UCSD-AML1 (cell line): ENCODE data around the gene TRAF2.

ENCODE experiments used
- DNase-seq: peaks from one replicate; lab custom pipeline; 2025; ENCODE audit not compliant: unreplicated experiment; lab: John Stamatoyannopoulos, UW

Gene TRAF2

DNA sequence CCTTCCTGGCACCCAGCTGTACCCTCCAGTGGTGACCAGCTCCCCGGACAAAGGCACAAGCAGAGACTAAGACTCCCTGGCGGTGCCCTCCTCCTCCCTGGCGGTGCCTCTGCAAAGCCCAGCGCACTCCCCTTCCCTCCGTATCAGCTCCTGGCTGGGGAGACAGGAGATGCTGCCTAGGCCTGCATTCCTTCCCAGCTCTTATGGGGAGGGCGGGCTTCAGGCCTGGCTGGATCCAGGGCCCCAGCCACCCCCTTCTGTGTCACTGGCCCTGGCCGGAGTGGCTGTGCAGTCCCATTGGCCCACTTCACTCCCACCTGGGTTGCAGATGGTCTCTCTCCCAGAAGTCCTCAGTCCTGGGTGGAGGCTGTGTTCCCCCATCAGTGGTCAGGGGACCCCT, 72.2 kb downstream of the TRAF2 start:
- no peak for DNase-seq

GRCh38 chr9:136958898-136959850, 72.9 kb downstream of the TRAF2 start:
- no peak for DNase-seq

DNA sequence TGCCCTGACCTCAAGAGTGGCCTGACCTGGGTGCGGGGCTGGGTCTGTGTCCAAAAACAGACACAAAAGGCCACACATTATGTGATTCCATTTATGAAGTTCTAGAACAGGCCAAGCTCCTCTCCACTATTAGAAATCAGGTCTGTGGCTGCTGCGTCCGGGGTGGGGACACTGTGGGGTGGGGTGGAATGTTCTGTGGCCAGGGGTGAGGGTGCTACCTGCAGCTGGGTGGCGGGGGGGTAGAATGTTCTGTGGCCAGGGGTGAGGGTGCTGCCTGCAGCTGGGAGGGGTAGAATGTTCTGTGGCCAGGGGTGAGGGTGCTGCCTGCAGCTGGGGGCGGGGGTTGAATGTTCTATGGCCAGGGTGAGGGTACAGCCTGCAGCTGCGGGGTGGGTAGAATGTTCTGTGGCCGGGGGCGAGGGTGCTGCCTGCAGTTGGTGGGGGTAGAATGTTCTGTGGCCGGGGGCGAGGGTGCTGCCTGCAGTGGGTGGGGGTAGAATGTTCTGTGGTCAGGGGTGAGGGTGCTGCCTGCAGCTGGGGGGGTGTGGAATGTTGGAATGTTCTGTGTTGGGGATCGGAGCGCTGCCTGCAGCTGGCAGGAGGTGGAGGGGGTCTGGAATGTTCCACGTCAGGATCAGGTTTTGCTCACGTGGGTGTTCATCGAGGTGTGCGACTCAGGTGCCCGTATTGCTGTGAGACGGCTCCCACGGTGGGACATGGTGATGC, 74.1 kb downstream of the TRAF2 start:
- DNase-seq: no peak

- DNase-seq: no peak
Observed at GRCh38 chr9:136960938-136961275, 74.6 kb downstream of the TRAF2 start.

- DNase-seq: no peak
Observed at GRCh38 chr9:136961279-136962065, 75.2 kb downstream of the TRAF2 start.

- DNase-seq: no peak
Observed at GRCh38 chr9:136962163-136962562, 75.8 kb downstream of the TRAF2 start.

DNA sequence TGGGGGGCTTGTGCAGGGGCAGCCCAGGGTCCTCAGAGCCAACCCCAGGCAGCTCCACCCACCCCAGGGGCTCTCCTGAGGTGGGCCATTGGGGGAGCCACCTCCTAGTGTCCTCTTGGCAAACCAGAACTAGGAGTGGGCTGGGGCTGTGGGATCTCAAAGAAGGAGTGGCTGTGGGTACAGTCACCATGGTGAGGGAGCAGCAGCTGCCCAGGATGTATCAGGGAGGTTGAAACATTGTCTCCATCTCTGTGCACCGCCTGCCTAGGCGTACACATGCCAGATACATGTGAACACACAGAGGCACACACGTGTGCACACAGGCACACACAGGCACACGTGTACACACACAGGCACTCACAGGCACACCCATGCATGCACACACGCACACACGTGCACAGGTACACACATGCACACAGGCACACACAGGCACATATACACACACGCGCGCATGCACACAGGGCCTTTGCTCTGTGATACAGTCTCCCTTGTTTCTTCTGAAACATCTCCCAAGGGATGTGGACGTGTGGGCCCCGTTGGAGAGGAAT, 76.5 kb downstream of the TRAF2 start:
- no peak for DNase-seq

GRCh38 chr9:136963341-136963740, 77.0 kb downstream of the TRAF2 start:
- no peak for DNase-seq

- no peak for DNase-seq
Observed at GRCh38 chr9:136963751-136964150, 77.4 kb downstream of the TRAF2 start.

DNA sequence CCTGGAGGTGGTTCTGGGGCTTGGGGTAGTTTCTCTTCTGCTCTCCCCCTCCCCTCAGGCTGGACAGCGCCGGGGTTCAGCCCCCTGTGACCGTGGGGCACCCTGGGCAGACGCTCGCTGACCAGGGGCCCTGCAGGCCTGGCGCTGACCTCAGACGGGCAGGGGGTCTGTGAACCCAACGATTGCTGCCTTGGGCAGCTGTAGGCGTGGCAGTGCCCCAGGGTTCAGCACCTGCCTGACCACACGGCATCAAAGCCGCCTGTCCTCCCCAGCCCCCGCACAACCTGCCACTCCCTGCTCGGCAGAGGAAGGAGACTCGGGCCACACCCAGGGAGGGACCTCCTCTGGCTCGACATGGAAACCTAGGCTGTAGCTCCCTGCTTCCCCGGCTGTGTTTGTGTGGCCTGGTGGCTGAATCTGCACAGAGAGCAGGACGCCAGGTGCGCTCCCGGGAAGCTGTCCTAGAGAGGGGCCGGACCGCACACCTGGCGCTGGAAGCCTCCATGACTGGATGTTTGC, 77.9 kb downstream of the TRAF2 start:
- DNase-seq: no peak

GRCh38 chr9:136964833-136965422, 78.6 kb downstream of the TRAF2 start:
- DNase-seq: no peak

DNA sequence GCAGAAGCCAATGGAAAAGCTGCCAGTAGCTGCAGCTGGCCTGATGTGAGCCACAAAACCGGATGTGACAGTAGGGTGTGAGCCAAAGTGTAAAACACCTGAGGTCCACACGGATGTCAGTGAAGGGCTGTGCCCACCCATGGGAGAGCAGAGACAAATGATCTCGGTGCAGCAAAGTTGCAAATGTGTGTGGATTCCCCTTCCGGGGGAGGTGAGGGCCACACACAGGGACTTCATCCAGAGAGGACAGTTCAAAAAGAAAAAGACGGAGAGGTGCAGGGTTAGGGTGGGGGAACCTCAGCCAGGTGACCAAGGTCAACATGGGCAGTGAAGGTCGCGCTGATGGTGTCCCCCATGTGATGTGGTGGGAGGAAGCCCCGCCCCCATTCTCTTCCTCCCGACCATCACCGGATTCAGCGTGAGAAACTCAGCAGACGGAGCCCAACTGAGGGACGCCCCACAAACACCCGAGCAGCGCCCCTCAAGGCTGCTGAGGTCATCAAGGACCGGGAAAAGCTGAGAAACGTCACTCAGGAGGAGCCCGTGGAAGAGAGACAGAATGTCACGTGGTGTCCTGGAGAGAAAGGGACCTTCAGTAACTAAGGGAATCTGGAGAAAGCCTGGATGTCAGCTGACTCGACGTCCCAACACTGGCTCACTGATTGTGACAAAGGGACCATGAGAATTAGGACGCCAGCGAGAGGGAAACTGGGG, 79.6 kb downstream of the TRAF2 start:
- DNase-seq: no peak

GRCh38 chr9:136968333-136969127, 82.2 kb downstream of the TRAF2 start:
- no peak for DNase-seq

DNA sequence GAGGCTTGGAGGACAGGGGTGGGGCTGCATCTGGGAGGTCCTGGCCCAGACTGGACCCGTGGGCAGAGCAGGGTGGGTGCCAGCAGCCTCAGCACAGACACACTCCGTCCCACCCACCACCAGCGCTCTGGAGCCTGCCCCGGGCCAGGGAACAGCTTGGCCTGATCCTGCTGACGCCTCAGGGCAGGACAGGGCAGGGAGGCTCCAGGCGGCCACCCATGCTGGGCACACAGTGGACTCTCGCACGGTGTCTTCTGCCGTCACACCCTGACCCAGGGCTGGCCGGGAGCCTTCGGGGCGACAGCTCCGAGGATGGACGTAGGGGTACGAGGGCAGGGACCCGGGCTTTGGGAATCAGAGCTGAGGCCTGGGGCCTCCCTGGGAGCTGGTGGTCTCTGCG, 82.8 kb downstream of the TRAF2 start:
- DNase-seq: no peak

GRCh38 chr9:136969774-136970173, 83.5 kb downstream of the TRAF2 start:
- no peak for DNase-seq

- DNase-seq: no peak
Observed at GRCh38 chr9:136970361-136970760, 84.0 kb downstream of the TRAF2 start.

DNA sequence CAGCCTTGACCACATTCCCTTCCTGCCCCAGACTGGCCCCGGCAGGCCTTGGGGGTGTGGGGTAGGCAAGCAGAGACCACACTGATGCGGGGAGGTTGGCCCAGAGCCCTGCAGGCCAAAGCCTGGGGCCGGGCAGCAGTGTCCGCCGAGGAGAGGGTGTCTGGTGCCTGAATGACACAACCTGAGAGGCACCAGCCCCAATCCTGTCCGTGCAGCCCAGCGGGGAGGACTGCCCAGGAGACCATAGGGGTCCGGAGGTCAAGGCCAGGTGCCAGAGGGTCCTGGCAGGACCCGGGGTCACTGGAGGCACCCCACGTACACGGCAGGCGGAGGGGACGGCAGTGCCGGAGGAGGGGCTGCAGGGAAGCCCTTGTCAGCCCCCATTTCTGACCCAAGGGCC, 85.4 kb downstream of the TRAF2 start:
- no peak for DNase-seq

DNA sequence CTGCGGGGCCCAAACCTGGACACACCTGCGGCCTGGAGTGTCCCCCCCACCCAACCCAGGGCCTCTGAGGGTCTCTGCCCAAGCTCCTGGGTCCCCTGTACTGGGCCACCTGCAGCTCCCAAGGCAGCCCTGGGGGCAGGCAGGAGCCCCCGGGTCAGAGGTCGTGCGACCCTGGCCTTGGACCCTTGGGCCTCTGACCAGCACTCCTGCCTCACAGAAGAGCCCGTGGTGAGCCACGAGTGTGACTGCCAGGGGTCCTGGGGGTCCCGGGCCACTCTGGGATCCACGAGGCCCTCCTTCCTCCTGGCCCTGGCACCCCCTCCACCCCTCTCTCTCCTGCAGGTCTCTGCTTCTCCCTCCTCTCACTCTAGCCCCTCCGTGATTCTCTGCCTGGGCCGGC, 86.0 kb downstream of the TRAF2 start:
- DNase-seq: no peak

DNA sequence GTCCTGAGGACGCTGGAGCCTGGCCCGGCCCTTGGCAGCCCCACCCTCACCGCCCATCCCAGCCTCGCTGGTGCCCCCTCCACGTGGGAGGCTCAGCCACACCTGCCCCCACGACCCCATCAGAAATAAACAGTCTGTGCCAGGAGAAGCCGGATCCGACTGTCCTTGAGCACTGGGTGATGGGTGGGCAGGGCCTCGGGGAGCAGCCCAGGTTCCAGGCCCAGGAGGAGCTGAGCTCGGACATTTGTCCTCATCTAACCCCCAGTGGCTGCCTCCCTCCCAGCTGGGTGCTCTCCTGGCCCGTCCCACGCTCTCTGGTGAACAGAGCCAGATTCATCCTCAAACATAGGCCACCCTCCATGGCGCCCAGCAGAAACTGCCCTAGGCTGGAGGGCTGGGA, 86.4 kb downstream of the TRAF2 start:
- no peak for DNase-seq
